Nephron progenitor cell (in vitro differentiated cells): ENCODE measurements around the gene OBP2A.

Experiments used
- DNase-seq: peaks from one replicate; pipeline ENCODE4 v3.0.0; 2021
- H3K27ac Mint-ChIP-seq: 2 replicates; pipeline ENCODE4 v1.8.0; 2021; ENCODE audit warnings: mild to moderate bottlenecking, moderate library complexity, mixed read lengths
- H3K27me3 Mint-ChIP-seq: 2 replicates; pipeline ENCODE4 v1.8.0; 2021; ENCODE audit warnings: mild to moderate bottlenecking, low read depth, mixed read lengths; ENCODE audit not compliant: poor library complexity
- H3K36me3 Mint-ChIP-seq: 2 replicates; pipeline ENCODE4 v1.8.0; 2021; ENCODE audit warnings: low read depth, mixed read lengths
- H3K4me1 Mint-ChIP-seq: 2 replicates; pipeline ENCODE4 v1.8.0; 2021; ENCODE audit warnings: mixed read lengths
- H3K4me3 Mint-ChIP-seq: 2 replicates; pipeline ENCODE4 v1.8.0; 2021; ENCODE audit warnings: mild to moderate bottlenecking, moderate library complexity, mixed read lengths
- H3K9me3 Mint-ChIP-seq: 2 replicates; pipeline ENCODE4 v1.8.0; 2021; ENCODE audit warnings: mild to moderate bottlenecking, moderate library complexity, mixed read lengths
- CTCF ChIP-seq: fragments of 200-600 bp; sonication (generic); IDR thresholded peaks from 2 replicates; pipeline ENCODE4 v1.5.0; 2021; ENCODE audit warnings: antibody characterized with exemption

Gene OBP2A

GRCh38 chr9:135501261-135502167 is 44.4 kb upstream of the OBP2A start:
- Mint-ChIP-seq H3K27ac (no peak overlapping the region), H3K36me3 (peaks cover 17% of the 10 kb centered on the region), H3K4me1 (peaks cover 51% of the 10 kb centered on the region), H3K9me3 (no peaks in the 10 kb centered on the region), H3K27me3 (peaks cover 3% of the 10 kb centered on the region), H3K4me3 (peak overlapping the region; percentile 88)
- TF ChIP-seq CTCF: no peak
- no peak for DNase-seq

GRCh38 chr9:135502168-135502872 is 43.6 kb upstream of the OBP2A start:
- H3K9me3 Mint-ChIP-seq: no peaks in the 10 kb centered on the region
- no peak overlapping the region for H3K27ac Mint-ChIP-seq
- peaks cover 59% of the 10 kb centered on the region for H3K4me1 Mint-ChIP-seq
- peaks cover 3% of the 10 kb centered on the region for H3K27me3 Mint-ChIP-seq
- H3K36me3 Mint-ChIP-seq: peaks cover 17% of the 10 kb centered on the region
- H3K4me3 Mint-ChIP-seq: peak overlapping the region; percentile 88
- DNase-seq: no peak
- no peak for TF ChIP-seq CTCF

GRCh38 chr9:135502873-135503321 is 43.0 kb upstream of the OBP2A start:
- DNase-seq: no peak
- H3K4me3 Mint-ChIP-seq: peak overlapping the region; percentile 47
- no peak for TF ChIP-seq CTCF
- peaks cover 2% of the 10 kb centered on the region for H3K9me3 Mint-ChIP-seq
- H3K36me3 Mint-ChIP-seq: peaks cover 19% of the 10 kb centered on the region
- no peak overlapping the region for H3K27ac Mint-ChIP-seq
- peaks cover 61% of the 10 kb centered on the region for H3K4me1 Mint-ChIP-seq
- H3K27me3 Mint-ChIP-seq: peaks cover 3% of the 10 kb centered on the region

GRCh38 chr9:135503371-135504261 is 42.3 kb upstream of the OBP2A start:
- Mint-ChIP-seq H3K27me3 (peaks cover 3% of the 10 kb centered on the region), H3K36me3 (peaks cover 23% of the 10 kb centered on the region), H3K27ac (peak overlapping the region; percentile 13), H3K9me3 (peaks cover 7% of the 10 kb centered on the region), H3K4me1 (peaks cover 61% of the 10 kb centered on the region), H3K4me3 (peak overlapping the region; percentile 47)
- DNase-seq: no peak
- no peak for TF ChIP-seq CTCF

- peak; percentile 66 for DNase-seq
- peak overlapping the region; percentile 49 for H3K4me3 Mint-ChIP-seq
- peaks cover 32% of the 10 kb centered on the region for H3K36me3 Mint-ChIP-seq
- peak overlapping the region; percentile 67 for H3K27ac Mint-ChIP-seq
- H3K4me1 Mint-ChIP-seq: peaks cover 53% of the 10 kb centered on the region
- H3K9me3 Mint-ChIP-seq: peaks cover 16% of the 10 kb centered on the region
- peak; percentile 71 for TF ChIP-seq CTCF
- peaks cover 3% of the 10 kb centered on the region for H3K27me3 Mint-ChIP-seq
These were observed 41.4 kb upstream of the OBP2A start for GRCh38 chr9:135504262-135505243.
